Stimulated activated naive CD8-positive, alpha-beta T cell treated with anti-CD3 and anti-CD28 coated beads, Interleukin-15, Interleukin-2, amounts not matched to agents 100 ng/mL and 50 ng/mL, for 24 hours (primary cell): ENCODE results near the gene ADCY1.

Experiments
- H3K27ac Mint-ChIP-seq: one replicate; pipeline ENCODE4 v1.8.0; 2021; ENCODE audit warnings: mild to moderate bottlenecking, mixed read lengths
- H3K27me3 Mint-ChIP-seq: one replicate; pipeline ENCODE4 v1.8.0; 2021; ENCODE audit warnings: mixed read lengths
- H3K36me3 Mint-ChIP-seq: one replicate; pipeline ENCODE4 v1.8.0; 2021; ENCODE audit warnings: low read depth, mixed read lengths
- H3K4me1 Mint-ChIP-seq: one replicate; pipeline ENCODE4 v1.8.0; 2021; ENCODE audit warnings: low read depth, mixed read lengths
- H3K4me3 Mint-ChIP-seq: one replicate; pipeline ENCODE4 v1.8.0; 2021; ENCODE audit warnings: mild to moderate bottlenecking, mixed read lengths
- H3K9me3 Mint-ChIP-seq: one replicate; pipeline ENCODE4 v1.8.0; 2021; ENCODE audit warnings: mixed read lengths

ADCY1 gene

GRCh38 chr7:45622058-45622457 is 47.9 kb downstream of the ADCY1 start:
- Mint-ChIP-seq H3K27ac (no peak overlapping the region), H3K27me3 (no peaks in the 10 kb centered on the region), H3K36me3 (no peaks in the 10 kb centered on the region), H3K9me3 (peaks cover 8% of the 10 kb centered on the region), H3K4me3 (no peak overlapping the region), H3K4me1 (no peaks in the 10 kb centered on the region)

DNA sequence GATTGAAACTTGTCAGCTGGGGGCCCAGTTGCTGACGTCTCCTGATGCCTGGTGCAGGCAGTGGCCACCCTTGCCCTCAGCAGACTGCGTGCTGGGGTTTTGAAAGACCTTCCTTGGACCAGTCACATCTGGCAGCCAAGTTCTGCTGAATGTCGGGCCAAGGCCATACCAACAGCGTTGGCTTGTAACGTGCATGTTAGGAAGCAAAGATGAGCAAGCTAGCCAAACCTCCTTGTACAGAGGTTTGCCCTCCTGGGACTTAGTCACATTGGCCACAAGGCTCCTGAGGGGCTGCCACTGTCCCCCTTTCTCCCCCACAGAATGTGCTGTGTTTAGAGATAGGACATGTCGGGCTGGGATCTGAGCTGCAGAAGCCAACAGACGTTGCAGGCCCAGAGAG is 49.0 kb downstream of the ADCY1 start:
- no peak overlapping the region for H3K27ac Mint-ChIP-seq

GRCh38 chr7:45623740-45624391 is 49.7 kb downstream of the ADCY1 start:
- peaks cover 7% of the 10 kb centered on the region for H3K9me3 Mint-ChIP-seq
- no peaks in the 10 kb centered on the region for H3K36me3 Mint-ChIP-seq
- H3K27ac Mint-ChIP-seq, result no peak overlapping the region
- no peaks in the 10 kb centered on the region for H3K4me1 Mint-ChIP-seq
- H3K4me3 Mint-ChIP-seq, result no peak overlapping the region
- no peaks in the 10 kb centered on the region for H3K27me3 Mint-ChIP-seq

More for the DNA sequence above, 49.0 kb downstream of the ADCY1 start:
- H3K36me3 Mint-ChIP-seq, result no peaks in the 10 kb centered on the region
- no peak overlapping the region for H3K4me3 Mint-ChIP-seq
- H3K9me3 Mint-ChIP-seq, result peaks cover 8% of the 10 kb centered on the region
- no peaks in the 10 kb centered on the region for H3K4me1 Mint-ChIP-seq
- H3K27me3 Mint-ChIP-seq, result no peaks in the 10 kb centered on the region

DNA sequence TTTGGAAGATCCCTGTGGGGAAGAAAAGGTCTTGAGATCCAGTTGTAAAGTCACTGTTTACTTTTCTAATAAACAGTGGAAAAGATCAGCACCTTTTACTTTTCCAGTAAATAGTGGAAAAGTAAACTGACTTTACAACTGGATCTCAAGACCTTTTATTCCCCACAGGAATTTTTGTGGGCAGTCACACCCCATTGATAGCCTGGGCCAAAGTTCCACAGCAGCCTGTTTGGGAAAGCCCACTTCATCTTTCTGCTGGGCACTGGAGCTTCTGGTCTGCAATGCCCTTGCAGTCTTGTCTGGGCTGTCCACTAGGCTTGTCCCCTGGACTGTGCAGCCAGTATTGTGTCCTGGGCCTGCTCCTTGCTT is 50.2 kb downstream of the ADCY1 start:
- Mint-ChIP-seq H3K4me3 (no peak overlapping the region), H3K27ac (no peak overlapping the region), H3K9me3 (peaks cover 5% of the 10 kb centered on the region), H3K27me3 (no peaks in the 10 kb centered on the region), H3K36me3 (no peaks in the 10 kb centered on the region), H3K4me1 (no peaks in the 10 kb centered on the region)

GRCh38 chr7:45625067-45625466 is 50.9 kb downstream of the ADCY1 start:
- Mint-ChIP-seq H3K27ac (no peak overlapping the region), H3K4me1 (no peaks in the 10 kb centered on the region), H3K9me3 (peaks cover 4% of the 10 kb centered on the region), H3K4me3 (no peak overlapping the region), H3K36me3 (no peaks in the 10 kb centered on the region), H3K27me3 (no peaks in the 10 kb centered on the region)

- no peak overlapping the region for H3K27ac Mint-ChIP-seq
- no peaks in the 10 kb centered on the region for H3K9me3 Mint-ChIP-seq
- H3K4me1 Mint-ChIP-seq, result no peaks in the 10 kb centered on the region
- no peak overlapping the region for H3K4me3 Mint-ChIP-seq
- no peaks in the 10 kb centered on the region for H3K27me3 Mint-ChIP-seq
- H3K36me3 Mint-ChIP-seq, result no peaks in the 10 kb centered on the region
Observed at GRCh38 chr7:45625714-45626440, 51.7 kb downstream of the ADCY1 start.

DNA sequence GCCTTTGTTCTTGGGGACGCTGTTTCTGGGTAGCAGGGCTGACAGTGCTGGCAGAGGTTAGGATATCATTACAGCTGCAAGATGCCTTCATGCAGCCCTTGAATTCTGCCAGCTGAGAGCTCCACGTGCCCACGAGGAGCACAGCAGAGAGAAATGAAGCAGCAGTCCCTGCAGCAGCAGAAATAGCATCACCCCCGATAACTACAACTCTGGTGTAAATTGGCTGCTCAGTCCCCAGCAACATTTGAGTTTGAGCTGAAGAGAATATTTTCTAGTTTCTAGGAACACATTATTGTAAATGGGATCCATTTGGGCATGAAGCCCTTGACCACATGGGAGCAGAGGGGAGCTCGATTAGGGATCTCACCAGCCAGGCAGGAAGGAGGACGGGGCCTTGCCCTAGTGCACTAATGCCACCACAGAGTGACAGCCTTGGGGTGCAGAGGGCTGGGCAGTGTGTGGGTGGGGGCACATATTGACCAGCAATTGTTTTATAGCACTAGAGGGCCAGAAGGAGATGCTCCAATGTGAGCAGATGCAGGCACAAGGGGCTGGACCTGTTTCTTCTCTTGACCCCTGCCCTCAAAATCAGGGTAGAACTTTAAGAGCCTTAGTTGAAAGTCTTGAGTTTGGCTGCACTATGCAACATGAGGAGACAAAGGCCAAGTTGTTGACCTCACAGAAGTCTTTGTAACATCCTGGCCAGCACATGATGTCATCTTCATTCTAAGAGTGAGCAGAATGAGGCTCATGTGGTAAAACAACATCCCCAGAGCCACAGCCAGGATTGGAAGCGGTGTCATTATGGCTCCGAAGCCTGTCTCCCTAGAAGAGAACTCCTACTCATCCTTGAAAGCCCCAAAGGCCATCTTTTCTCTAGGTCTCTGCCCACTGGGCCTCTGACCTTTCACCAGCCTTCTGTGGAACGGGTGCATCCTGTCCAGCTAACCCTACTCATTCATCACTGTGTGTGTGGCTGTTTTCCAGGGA is 52.6 kb downstream of the ADCY1 start:
- Mint-ChIP-seq H3K4me3 (no peak overlapping the region), H3K4me1 (no peaks in the 10 kb centered on the region), H3K27me3 (no peaks in the 10 kb centered on the region)

GRCh38 chr7:45627691-45628456 is 53.7 kb downstream of the ADCY1 start:
- Mint-ChIP-seq H3K4me3 (no peak overlapping the region), H3K27me3 (no peaks in the 10 kb centered on the region), H3K27ac (no peak overlapping the region), H3K9me3 (no peaks in the 10 kb centered on the region), H3K4me1 (no peaks in the 10 kb centered on the region), H3K36me3 (no peaks in the 10 kb centered on the region)

More for the DNA sequence above, 52.6 kb downstream of the ADCY1 start:
- Mint-ChIP-seq H3K27ac (no peak overlapping the region), H3K9me3 (no peaks in the 10 kb centered on the region), H3K36me3 (no peaks in the 10 kb centered on the region)

DNA sequence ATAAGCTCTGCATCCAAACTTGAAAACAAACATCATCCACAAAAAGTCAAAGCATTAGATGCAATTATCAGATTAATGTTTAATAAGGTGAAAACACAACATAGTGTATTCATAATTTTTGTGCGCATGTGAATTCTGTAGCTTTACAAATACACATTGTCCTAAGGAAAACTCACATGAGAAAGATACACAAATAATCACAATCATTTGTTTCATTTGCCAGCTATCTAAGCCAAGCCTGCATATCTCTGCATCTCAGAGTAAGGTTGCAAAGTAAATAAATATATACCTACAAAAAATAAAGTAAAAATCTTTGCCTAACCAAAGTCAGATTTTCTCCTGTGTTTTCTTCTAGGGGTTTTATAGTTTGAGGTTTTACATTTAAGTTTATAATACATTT is 57.4 kb downstream of the ADCY1 start:
- Mint-ChIP-seq H3K4me1 (no peaks in the 10 kb centered on the region), H3K27ac (no peak overlapping the region), H3K27me3 (no peaks in the 10 kb centered on the region), H3K9me3 (no peaks in the 10 kb centered on the region), H3K4me3 (no peak overlapping the region), H3K36me3 (no peaks in the 10 kb centered on the region)

GRCh38 chr7:45636733-45637132 is 62.6 kb downstream of the ADCY1 start:
- H3K4me3 Mint-ChIP-seq, result no peak overlapping the region
- no peaks in the 10 kb centered on the region for H3K9me3 Mint-ChIP-seq
- H3K27me3 Mint-ChIP-seq, result peaks cover 11% of the 10 kb centered on the region
- no peaks in the 10 kb centered on the region for H3K4me1 Mint-ChIP-seq
- no peaks in the 10 kb centered on the region for H3K36me3 Mint-ChIP-seq
- no peak overlapping the region for H3K27ac Mint-ChIP-seq

- H3K4me1 Mint-ChIP-seq, result no peaks in the 10 kb centered on the region
- peaks cover 11% of the 10 kb centered on the region for H3K27me3 Mint-ChIP-seq
- no peaks in the 10 kb centered on the region for H3K9me3 Mint-ChIP-seq
- H3K27ac Mint-ChIP-seq, result no peak overlapping the region
- H3K36me3 Mint-ChIP-seq, result no peaks in the 10 kb centered on the region
- no peak overlapping the region for H3K4me3 Mint-ChIP-seq
Observed at GRCh38 chr7:45638916-45639315, 64.7 kb downstream of the ADCY1 start.

DNA sequence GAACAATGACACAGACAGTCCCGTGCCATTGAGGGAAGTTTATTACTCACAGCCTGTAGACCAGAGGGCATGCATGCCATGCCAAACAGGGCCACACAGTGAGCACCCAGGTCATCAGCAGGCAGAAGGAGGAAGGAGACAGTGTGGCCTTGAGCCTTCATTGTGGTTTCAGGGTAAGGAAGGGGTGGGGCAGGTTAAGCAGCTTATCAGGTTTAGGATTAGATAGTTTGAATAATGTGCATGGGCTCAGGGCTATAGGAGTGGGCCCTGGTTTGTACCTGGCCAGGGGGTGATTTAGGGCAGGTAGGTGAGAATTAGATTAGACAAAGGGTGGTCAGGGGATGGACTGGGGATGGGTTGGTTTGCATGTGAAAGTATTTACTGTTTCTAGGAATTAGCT is 67.9 kb downstream of the ADCY1 start:
- H3K27me3 Mint-ChIP-seq, result peaks cover 7% of the 10 kb centered on the region
- H3K9me3 Mint-ChIP-seq, result no peaks in the 10 kb centered on the region
- no peak overlapping the region for H3K4me3 Mint-ChIP-seq
- no peak overlapping the region for H3K27ac Mint-ChIP-seq
- H3K36me3 Mint-ChIP-seq, result no peaks in the 10 kb centered on the region
- H3K4me1 Mint-ChIP-seq, result no peaks in the 10 kb centered on the region

DNA sequence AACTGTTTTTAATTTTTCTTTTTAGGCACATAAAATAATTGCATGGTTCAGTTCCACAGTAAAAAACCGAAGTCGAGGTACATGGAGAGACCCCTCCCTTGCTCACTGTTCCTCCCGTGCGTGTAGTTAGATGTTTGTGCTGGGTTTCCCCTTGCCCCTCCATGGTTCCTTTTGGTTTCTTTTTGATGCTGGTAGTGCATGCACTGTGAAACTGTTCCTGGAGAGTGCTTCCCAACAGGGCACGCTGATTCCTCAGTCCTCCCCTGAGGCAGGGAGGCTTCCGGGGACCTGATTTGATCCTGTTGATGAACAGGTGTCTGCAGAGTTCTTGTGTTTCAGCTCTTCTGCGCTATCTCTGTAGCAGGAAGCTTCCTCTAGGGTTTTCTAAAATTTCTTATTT is 69.5 kb downstream of the ADCY1 start:
- Mint-ChIP-seq H3K27ac (no peak overlapping the region), H3K4me3 (no peak overlapping the region), H3K27me3 (no peaks in the 10 kb centered on the region), H3K36me3 (no peaks in the 10 kb centered on the region), H3K4me1 (no peaks in the 10 kb centered on the region), H3K9me3 (no peaks in the 10 kb centered on the region)

DNA sequence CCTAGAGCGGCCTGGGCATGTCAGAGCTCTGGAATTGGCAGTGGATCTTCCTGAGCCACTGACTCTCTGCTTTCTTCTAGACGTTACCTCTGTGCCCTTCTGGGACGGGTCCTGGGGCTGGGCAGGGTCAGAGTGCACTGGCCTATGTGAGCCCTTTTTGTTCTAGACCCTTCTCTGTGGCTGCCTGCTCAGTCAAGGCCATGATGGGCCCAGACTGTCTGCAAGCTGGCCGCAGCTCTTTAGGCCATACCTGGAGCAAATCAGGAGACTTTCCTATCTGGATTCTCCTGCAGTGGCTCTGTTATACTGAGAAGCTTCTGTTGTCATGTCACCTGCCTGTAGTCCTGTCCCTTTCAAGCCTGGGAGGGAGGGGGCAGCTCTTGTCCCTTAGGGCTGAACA is 70.1 kb downstream of the ADCY1 start:
- Mint-ChIP-seq H3K4me3 (no peak overlapping the region), H3K27ac (no peak overlapping the region), H3K27me3 (no peaks in the 10 kb centered on the region), H3K9me3 (no peaks in the 10 kb centered on the region), H3K4me1 (no peaks in the 10 kb centered on the region), H3K36me3 (no peaks in the 10 kb centered on the region)
